CD4-positive, alpha-beta T cell (primary cell): ENCODE measurements around the gene IL1R2. TPM values are rescaled to one million over a fixed set of nuclear protein-coding genes. Genes with fewer than 3 reads are reported as not detected.

ENCODE experiments used
- ATAC-seq: fragments of 200-7000 bp; cut with Tn5 transposase; one replicate; pipeline ENCODE4 v1.10.0; 2022; ENCODE audit warnings: mild to moderate bottlenecking; ENCODE audit not compliant: poor library complexity
- CTCF ChIA-PET: fragments of 350-600 bp; sonication (Branson Sonifier 250); formaldehyde crosslinking; loops from one replicate; lab custom pipeline; 2021; ENCODE audit warnings: antibody characterized with exemption, inconsistent platforms; lab: Charles Lee
- POLR2A ChIA-PET: fragments of 350-600 bp; sonication (Branson Sonifier 250); formaldehyde crosslinking; loops from one replicate; lab custom pipeline; 2021; ENCODE audit warnings: antibody characterized with exemption, inconsistent platforms; lab: Charles Lee
- DNase-seq, 14 experiments: peaks; one replicate each; pipeline ENCODE4 v3.0.0-alpha.2; 2013 to 2020; ENCODE audit warnings: mixed read lengths in 2 of 14
- H3K27ac ChIP-seq, 2 donors: one replicate each; pipeline versions ENCODE4 v1.5.1 to v1.7.0; 2013; ENCODE audit warnings: low read length in 2 of 2, low read depth in 1 of 2, mild to moderate bottlenecking in 1 of 2
- H3K27me3 ChIP-seq, 2 experiments: 1 replicate in 1 of 2; 2 replicates in 1 of 2; pipeline versions ENCODE4 v1.6.1 to v1.7.0; 2013; ENCODE audit warnings: low read length in 2 of 2, control low read depth in 1 of 2, mild to moderate bottlenecking in 1 of 2, moderate library complexity in 1 of 2; ENCODE audit not compliant: insufficient read depth in 2 of 2, control insufficient read depth in 1 of 2
- H3K36me3 ChIP-seq: one replicate; pipeline ENCODE4 v1.6.1; 2013; ENCODE audit warnings: low read length, control low read depth; ENCODE audit not compliant: insufficient read depth
- H3K4me1 ChIP-seq: one replicate; pipeline ENCODE4 v1.6.1; 2013; ENCODE audit warnings: low read length, control low read depth; ENCODE audit not compliant: insufficient read depth
- H3K4me3 ChIP-seq: one replicate; pipeline ENCODE4 v1.5.1; 2013; ENCODE audit warnings: mild to moderate bottlenecking, low read length, moderate library complexity
- H3K9me3 ChIP-seq, 2 experiments: 1 replicate in 1 of 2; 2 replicates in 1 of 2; pipeline versions ENCODE4 v1.6.1 to v1.7.0; 2013; ENCODE audit warnings: low read length in 2 of 2, mild to moderate bottlenecking in 2 of 2, control low read depth in 1 of 2, moderate library complexity in 1 of 2; ENCODE audit not compliant: control insufficient read depth in 1 of 2, insufficient read depth in 1 of 2
- H3K27ac Mint-ChIP-seq: one replicate; pipeline ENCODE4 v1.8.0; 2020; ENCODE audit warnings: mixed read lengths
- H3K27me3 Mint-ChIP-seq: one replicate; pipeline ENCODE4 v1.8.0; 2021; ENCODE audit warnings: mixed read lengths
- H3K36me3 Mint-ChIP-seq: one replicate; pipeline ENCODE4 v1.8.0; 2021; ENCODE audit warnings: low read depth, mixed read lengths
- H3K4me1 Mint-ChIP-seq: one replicate; pipeline ENCODE4 v1.8.0; 2021; ENCODE audit warnings: low read depth, mixed read lengths
- H3K4me3 Mint-ChIP-seq: one replicate; pipeline ENCODE4 v1.8.0; 2020; ENCODE audit warnings: mild to moderate bottlenecking, mixed read lengths
- H3K9me3 Mint-ChIP-seq: one replicate; pipeline ENCODE4 v1.8.0; 2020; ENCODE audit warnings: mixed read lengths
- intact Hi-C, 2 experiments: fragments of 100-400 bp; cut with DNase I in 1 of 2; cut with micrococcal nuclease in 1 of 2; formaldehyde crosslinking; loops; one replicate each; pipeline versions ENCODE4 v1.15.1 to v1.9.0; 2023 to 2025; cut with DNase I, micrococcal nuclease
- total RNA-seq, 174 experiments: library from RNA in 2 of 174; stranded (reverse) in 2 of 174; gene quantifications; one replicate each; pipeline ENCODE4 v1.2.3 and lab custom pipeline; 2021 to 2026
- TF ChIP-seq, protein P1 (sequence below): fragments of 200-600 bp; IDR thresholded peaks from one replicate; pipeline ENCODE4 v1.8.0; 2022; ENCODE audit warnings: antibody characterized with exemption, mild to moderate bottlenecking

IL1R2 gene
- total RNA-seq, 2 experiments from 2014 or later = 0.31 to 0.47 TPM

GRCh38 chr2:102050854-102051391 lies 59.2 kb downstream of the IL1R2 start:
- Mint-ChIP-seq H3K36me3 (no peaks in the 10 kb centered on the region), H3K27ac (no peak overlapping the region), H3K4me1 (peaks cover 7% of the 10 kb centered on the region), H3K4me3 (no peak overlapping the region), H3K27me3 (peaks cover 18% of the 10 kb centered on the region), H3K9me3 (no peaks in the 10 kb centered on the region)
- Histone ChIP-seq H3K4me3 (no peak overlapping the region), H3K36me3 (no peaks in the 10 kb centered on the region), H3K9me3 (no peaks in the 10 kb centered on the region), H3K27me3 (peaks cover 0 to 2% of the 10 kb centered on the region in 2 experiments), H3K27ac (no peak overlapping the region), H3K4me1 (peaks cover 3% of the 10 kb centered on the region)
- POLR2A ChIA-PET = interaction anchor here (1.3 to 1.4 kb wide), 2 partner anchors 17 to 32 kb away, joined by 3 read pairs; no protein-coding TSS in a partner anchor
- intact Hi-C loops = no loop called here
- DNase-seq = no peak
- CTCF ChIA-PET = no interaction called here
- ATAC-seq = no peak
- TF ChIP-seq, protein P1, sequence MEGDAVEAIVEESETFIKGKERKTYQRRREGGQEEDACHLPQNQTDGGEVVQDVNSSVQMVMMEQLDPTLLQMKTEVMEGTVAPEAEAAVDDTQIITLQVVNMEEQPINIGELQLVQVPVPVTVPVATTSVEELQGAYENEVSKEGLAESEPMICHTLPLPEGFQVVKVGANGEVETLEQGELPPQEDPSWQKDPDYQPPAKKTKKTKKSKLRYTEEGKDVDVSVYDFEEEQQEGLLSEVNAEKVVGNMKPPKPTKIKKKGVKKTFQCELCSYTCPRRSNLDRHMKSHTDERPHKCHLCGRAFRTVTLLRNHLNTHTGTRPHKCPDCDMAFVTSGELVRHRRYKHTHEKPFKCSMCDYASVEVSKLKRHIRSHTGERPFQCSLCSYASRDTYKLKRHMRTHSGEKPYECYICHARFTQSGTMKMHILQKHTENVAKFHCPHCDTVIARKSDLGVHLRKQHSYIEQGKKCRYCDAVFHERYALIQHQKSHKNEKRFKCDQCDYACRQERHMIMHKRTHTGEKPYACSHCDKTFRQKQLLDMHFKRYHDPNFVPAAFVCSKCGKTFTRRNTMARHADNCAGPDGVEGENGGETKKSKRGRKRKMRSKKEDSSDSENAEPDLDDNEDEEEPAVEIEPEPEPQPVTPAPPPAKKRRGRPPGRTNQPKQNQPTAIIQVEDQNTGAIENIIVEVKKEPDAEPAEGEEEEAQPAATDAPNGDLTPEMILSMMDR = no peak

GRCh38 chr2:102051692-102052277 lies 60.0 kb downstream of the IL1R2 start:
- Histone ChIP-seq H3K9me3 (no peaks in the 10 kb centered on the region), H3K27me3 (no peaks in the 10 kb centered on the region), H3K4me3 (no peak overlapping the region), H3K4me1 (no peaks in the 10 kb centered on the region), H3K27ac (no peak overlapping the region), H3K36me3 (no peaks in the 10 kb centered on the region)
- Mint-ChIP-seq H3K36me3 (no peaks in the 10 kb centered on the region), H3K27ac (no peak overlapping the region), H3K9me3 (no peaks in the 10 kb centered on the region), H3K4me1 (peaks cover 7% of the 10 kb centered on the region), H3K27me3 (peaks cover 10% of the 10 kb centered on the region), H3K4me3 (no peak overlapping the region)
- TF ChIP-seq, protein P1 = no peak
- ATAC-seq = no peak
- ChIA-PET CTCF (no interaction called here), POLR2A (interaction anchor here (1.3 kb wide), 1 partner anchor 31 kb away, joined by 3 read pairs; no protein-coding TSS in a partner anchor)
- intact Hi-C loops = no loop called here
- no peak for DNase-seq

GRCh38 chr2:102052365-102052764 lies 60.6 kb downstream of the IL1R2 start:
- TF ChIP-seq, protein P1 = no peak
- ChIA-PET POLR2A (no interaction called here), CTCF (no interaction called here)
- Histone ChIP-seq H3K36me3 (no peaks in the 10 kb centered on the region), H3K9me3 (no peaks in the 10 kb centered on the region), H3K4me1 (no peaks in the 10 kb centered on the region), H3K27me3 (no peaks in the 10 kb centered on the region), H3K4me3 (no peak overlapping the region), H3K27ac (no peak overlapping the region)
- Mint-ChIP-seq H3K4me1 (peaks cover 7% of the 10 kb centered on the region), H3K4me3 (no peak overlapping the region), H3K27ac (no peak overlapping the region), H3K36me3 (no peaks in the 10 kb centered on the region), H3K9me3 (no peaks in the 10 kb centered on the region), H3K27me3 (peaks cover 6% of the 10 kb centered on the region)
- no peak for ATAC-seq
- DNase-seq = no peak
- intact Hi-C loops = no loop called here
